Muscle of arm (tissue), 12 donors: ENCODE results near the gene KIAA1614. TPM values are rescaled to one million over a fixed set of nuclear protein-coding genes. Genes with fewer than 3 reads are reported as not detected.
A peak's percentile ranks its signal among the peaks of the same experiment; 100 is the strongest.

Experiments used
- DNase-seq: peaks from one replicate; pipeline ENCODE4 v3.0.0-alpha.2; 2013
- polyA plus RNA-seq, 12 donors: library from polyadenylated mRNA; unstranded; fragments of 120-200 nt; gene quantifications; one replicate each; pipeline ENCODE4 v1.2.1, GENCODE V29; 2013; ENCODE audit not compliant: insufficient read length in 12 of 12

Gene KIAA1614
- polyA plus RNA-seq, 12 donors: 6.8 to 22.5 (median 9.3) TPM; not detected in 1

DNA sequence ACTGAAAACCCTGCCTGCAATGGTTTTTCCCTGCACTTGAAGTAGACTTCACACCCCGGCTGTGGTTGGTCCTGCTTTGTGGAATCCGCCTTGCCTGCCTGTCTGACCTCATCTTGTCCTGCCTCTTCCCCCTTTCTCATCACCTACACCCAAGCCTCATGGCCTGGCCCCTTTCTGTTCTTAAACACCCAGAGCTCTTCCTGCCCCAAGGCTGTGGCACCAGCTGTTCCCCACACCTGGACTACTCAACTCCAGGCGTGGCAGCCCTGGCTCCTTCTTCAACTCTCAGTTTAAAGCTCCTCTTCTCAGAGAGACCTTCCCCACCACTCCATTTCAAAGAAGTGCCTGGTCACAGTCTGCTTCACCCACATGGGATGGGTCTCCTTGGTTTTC, 27.0 kb downstream of the KIAA1614 start:
- DNase-seq: no peak

DNA sequence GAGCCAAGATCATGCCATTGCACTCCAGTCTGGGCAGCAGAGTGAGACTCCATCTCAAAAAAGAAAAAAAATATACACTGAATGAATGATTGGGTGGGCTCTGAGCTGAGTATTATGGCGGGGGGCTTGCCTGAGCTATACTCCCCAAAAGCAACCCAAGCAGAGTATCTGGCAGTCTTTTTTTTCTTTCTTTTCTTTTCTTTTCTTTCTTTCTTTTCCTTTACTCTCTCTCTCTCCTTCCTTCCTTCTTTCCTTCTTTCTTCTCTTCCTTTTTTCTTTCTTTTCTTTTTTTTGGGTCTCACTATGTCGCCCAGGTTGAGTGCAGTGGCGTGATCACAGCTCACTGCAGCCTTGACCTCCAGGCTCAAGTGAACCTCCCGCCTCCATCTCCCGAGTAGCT, 27.7 kb downstream of the KIAA1614 start:
- no peak for DNase-seq

DNA sequence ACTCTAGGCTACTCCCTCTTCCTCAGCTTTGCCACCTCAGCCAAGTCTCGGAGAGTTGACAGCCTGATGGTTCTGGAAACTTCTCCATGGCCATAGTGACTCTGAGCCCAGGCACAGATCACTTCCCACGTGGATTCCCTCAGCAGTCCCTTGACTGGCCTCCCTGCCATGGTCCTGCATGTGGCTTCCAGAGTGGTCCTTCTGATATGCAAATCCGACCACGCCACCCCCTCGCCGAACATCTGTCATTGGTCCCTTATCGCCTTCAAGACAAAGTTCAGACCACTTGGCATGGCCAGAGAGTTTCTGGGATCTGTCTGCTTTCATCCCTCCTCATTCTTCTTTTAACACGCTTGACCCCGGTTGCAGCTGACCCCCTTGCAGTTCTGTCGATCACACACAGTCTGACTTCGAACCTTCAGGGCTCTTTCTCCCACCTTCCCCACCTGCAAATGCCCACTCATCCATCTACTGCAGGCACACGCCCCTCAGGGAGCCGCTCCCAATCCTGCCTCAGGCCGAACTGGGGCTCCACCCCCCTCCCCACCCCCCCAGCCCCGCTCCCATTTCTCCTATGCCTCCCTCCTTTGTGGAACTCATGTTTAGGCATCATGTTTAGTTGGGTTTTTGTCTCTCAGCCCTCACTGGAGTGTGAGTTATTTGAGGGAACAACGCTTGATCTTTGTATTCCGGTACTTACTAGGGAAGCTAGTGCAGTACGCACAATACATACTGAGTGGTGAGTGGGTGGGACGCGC, 29.0 kb downstream of the KIAA1614 start:
- DNase-seq: no peak

DNA sequence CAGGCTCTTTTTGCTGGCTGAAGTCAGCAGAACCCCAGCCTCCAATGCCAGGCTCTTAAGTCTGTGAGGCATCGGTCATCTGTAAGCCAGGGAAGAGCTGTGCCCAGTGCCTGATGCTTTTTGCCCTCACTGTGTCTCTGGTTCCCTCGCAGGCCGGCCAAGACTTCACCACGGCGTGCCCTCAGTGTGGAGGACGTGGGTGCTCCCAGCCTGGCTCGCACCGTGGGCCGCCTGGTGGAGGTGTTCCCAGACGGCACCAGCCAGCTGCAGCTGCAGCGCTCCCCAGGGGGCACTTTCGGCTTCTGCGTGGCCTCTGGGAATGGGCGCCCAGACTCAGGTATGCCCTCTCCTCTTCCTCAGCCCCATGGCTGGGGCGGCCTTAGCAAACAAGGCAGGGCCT, 32.5 kb downstream of the KIAA1614 start:
- DNase-seq: no peak

DNA sequence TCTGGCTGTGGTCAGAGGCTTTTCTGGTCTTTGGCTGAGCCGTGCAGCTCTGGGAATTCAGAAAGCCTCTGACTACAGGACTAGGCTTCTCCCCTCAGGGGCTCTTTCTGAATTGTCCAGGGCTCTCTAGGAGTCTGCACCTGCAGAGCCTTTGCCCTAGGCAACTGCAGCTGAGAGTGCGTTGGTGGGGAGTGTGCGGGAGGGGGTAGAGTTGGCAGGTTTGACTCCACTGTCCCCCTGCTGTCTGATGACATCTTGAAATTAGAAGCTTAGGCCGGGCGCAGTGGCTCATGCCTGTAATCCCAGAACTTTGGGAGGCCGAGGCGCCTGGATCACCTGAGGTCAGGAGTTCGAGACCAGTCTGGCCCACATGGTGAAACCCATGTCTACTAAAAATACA, 32.9 kb downstream of the KIAA1614 start:
- no peak for DNase-seq

DNA sequence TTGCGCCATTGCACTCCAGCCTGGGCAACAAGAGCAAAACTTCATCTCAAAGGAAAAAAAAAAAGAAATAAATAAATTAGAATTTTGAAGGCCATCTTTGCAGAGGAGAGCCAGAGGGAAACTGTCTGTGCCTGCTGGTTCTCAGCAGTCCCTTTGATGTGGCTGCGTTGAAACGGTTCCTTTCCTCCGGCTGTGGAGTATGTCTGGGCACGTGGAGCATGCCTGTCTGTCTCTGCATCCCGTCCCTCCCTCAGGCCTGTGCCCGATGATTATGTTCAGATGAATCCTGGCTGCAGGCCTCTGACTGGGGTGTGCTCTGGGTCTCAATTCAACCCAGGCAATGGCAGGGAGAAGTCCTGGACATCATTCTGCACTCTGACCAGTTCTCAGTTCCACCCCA, 33.4 kb downstream of the KIAA1614 start:
- DNase-seq: no peak

DNA sequence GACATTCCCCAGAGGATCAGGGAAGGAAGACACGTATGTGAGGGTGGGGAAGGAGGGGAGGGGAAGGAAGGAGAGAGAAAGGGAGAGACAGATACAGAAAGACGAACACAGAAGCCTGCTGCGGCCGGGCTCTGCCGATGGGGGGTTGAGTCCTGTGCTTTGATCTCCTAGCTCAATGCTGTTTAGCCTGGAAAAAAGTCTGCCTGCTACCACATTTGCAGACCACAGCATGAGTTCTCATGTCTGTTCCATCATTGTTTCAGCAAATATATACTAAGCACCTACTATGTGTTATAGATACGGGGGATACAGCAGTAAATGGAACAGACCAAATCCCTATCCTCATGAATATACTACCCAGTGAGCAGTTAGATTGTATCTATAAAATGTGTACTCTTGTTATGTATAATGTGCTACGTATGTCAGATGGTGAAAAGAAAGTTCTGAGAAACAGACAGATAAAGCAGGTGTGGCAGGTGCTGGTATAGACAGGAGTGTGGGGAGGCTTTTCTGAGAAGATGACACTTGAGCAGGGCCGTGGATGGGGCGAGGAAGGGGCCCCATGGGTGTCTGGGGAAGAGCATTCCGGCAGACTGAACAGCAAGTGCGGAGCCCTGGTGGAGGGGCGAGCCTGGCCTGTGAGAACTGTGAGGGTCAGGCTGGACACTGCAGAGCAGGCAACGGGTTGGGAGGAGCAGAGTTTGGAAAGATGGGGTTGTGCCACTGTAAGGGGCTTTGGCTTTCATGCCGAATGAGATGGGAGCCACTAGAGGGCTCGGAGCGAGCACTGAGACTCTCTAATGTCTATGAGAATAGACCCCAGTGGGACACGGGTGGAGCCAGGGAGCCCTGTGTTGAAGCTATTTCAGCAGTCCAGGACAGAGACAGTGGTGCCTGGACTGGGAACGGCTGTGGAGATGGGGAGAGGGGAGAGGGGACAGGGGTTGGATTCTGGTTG, 34.1 kb downstream of the KIAA1614 start:
- DNase-seq: no peak

DNA sequence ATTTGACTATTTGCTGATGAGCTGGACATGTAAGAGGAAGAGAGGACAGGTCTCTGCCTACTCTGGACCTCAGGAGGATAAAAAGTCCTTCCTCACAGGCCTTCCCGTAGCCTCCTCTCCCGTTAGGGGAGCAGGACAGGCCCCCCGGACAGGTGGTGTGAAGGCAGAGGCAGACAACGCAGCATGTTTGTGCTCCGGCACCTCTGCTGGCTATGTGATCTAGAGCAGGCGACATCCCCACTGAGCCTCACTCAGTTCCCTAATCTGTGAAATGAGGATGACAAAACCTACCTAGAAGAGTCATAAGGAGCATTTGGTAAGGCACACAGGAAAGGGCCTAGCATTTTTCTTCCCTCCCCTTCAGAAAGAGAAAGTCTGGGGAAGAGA, 34.8 kb downstream of the KIAA1614 start:
- no peak for DNase-seq

DNA sequence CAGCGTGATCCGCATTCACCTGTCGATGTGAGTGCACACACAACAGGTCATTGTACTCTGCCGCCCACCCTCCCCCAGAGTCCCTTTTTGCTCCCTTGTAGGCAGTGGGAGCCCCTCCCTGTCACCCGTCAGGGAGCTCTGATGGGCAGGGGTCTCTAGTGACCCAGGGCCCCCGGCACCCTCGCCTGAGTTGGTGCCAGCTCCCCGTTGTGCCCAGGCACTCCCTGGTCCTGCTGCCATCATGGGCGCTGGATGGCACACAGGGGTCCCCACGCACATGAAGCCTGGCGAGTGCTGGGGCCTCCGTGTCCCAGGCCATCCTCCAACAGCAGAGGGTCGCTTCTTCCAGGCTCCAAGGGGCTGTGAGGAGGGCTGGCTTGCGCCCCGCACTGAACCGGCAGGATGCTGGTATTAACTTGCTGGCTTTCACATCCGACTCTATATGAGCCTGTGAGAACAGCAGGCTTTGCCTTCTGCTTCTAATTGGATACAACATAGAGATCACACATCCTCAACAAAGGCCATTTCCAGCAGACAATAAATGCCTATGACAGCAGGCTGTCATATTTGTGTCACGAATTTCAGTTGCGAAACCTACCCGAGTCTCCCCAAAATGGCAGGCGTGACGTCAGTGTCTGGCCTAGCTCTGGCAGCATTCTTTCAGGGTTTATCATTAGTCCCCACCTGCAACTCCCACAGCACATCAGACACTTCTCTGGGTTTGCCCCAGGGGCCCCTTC, 35.4 kb downstream of the KIAA1614 start:
- no peak for DNase-seq

DNA sequence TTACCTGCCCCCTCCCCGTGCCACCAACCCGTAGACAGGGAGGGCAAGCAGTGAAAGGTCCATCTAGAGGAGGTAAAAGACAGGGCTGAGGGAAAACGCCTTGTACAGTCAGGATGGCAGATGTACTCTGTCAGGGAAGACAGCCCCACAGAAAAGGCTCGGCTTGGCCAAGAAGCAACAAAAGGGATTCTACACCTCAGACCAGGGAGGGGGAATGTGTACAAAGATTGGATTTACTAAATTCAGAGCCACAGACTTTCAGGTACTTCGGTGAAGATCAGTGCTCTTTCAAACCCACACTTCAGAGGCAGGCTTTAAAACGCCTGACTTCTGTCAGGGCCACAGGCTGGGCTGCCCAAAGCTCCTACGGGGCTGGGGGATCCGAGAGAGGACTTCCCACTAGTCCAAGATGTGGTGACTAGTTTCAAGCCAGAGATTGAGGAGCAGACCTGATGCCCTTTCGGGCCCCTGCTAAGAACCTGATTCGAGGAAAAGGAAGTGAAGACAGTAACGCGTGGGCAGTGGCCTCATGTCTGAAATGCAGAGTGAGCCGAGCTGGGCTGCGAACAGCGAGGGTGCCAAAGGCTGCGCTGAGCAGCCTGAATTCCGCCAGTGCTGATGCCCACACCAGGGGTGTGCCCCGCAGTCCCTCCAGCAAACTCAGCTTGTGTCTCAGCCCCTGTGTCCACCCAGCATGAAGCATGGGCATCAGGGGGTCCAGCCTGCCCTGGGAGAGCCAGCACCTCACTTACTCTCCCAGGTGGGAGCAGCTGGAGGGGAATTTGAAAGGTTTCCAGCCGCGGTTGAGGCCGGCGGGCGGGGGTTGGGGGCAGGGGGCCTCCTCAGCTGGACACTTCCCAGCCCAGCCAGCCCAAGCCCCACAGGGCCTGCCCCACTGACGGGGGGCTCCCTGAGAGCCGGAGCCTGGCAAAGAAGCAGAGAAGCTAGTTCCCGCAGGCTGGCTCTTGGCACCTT, 36.2 kb downstream of the KIAA1614 start:
- no peak for DNase-seq

DNA sequence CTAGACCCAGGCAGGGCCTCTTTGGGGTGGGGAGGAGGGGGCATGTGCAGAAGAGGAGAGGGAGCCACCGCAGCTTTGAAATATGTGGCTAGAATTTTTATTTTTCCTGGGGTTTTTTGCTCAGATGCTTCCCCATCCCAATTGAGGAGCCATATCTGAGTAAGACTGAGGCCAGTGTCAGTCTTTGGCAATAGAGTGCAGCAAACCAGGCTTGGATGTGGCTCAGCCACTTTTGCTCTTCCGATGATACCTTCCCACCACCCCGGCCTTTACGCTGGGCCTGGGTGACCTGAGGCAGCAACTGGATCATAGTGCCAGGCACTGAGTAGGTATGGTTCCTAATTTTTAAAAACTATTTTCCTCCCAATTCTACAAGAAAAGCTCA, 36.9 kb downstream of the KIAA1614 start:
- no peak for DNase-seq

DNA sequence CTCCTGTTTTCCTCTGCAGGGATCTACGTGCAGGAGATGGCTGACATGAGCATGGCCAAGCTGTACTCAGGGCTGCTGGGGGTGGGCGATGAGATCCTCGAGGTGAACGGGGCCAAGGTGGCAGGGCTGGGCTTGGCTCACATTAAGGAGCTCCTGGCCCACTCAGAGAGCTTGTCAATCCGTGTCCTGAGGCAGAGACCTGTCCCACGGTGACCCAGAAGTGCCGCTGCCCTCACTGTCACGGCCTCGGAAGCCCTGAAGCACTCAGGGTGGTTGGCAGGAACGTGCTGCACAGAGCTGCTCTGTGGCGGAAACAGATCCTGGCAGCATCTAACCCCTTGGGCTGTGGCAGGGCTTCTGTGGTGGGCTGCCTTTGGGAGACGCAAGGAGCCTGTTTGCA, 37.6 kb downstream of the KIAA1614 start:
- no peak for DNase-seq

DNA sequence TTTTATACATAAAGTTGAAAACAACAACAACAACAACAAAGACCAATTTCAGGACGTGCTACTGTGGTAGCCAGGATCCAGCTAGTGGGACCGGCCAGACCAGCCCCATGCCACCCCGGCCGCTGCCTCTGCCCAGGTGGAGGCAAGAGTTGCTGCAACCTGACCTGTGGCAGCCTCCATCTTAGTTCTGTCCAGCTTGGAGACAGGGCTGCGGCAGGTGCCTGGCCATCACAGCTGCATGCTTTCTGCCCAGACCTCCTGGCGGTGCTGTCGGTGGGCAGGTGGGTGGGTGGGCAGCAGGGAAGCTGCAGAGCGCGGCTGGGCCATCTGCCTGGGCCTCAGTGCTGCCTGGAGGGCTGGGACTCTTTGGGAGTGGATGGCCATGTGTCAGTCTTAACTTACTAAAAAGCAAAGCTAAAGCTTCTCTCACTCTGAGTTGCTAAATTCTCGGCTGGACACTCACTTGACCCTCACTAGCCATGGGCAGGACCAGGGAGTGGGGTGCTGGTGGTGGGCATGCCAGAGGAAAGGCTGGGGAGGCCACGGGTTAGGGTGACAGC, 38.6 kb downstream of the KIAA1614 start:
- no peak for DNase-seq

DNA sequence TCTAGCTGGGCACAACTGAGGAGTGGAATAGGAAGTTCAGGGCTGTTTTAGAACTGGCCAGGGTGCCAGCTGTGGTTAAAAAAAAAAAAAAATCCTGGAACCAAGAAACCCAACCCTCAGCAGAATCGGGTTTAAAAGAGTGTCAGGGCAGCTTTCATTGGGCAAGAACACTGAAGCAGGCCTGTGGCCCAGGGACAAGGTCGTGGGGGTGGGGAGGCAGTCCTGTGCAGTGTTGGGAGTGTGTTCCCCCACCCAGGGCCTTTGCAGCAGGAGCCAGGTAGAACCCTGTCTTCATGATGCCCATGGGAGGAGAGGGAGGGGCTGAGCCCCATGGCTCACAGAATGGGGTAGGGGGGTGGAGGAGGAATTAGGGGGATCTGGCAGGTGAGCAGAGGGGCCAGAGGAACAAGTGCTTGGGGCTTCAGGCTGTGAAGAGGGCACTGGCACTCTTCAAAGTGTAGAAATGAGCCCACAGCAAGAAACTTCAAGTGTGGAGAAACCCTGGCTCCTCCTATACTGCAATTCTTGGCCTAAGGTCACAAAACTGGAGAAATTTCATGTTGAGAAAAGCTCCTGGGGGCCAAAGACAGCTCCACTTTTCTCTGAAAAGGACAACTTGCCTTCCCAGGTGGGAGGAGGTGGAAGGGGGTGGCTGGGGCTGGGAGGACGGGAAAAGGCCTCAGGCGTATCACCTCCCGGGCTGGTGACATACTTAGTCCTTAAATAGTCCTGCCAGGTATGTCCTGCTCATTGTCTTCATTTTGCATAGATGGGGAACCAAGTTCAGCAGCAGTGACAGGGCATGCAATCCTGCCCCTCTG, 39.3 kb downstream of the KIAA1614 start:
- DNase-seq: no peak

DNA sequence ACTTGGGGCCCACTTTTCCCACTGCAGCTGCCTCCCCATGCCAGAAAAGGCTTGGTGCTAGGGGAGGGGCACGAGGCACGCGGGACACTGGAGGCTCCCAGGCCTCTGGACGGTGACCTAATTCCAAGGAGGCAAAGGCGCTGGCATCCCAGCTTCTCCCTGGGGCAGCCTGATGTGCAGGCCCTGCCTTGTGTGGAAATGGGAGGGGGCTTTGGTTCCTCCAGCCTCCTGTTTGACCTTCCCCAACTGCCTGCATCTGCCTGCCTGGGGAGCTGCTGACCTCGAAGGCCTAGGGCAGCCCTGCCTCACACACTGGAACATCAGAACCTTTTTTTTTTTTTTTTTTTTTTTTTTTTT, 39.9 kb downstream of the KIAA1614 start:
- no peak for DNase-seq

DNA sequence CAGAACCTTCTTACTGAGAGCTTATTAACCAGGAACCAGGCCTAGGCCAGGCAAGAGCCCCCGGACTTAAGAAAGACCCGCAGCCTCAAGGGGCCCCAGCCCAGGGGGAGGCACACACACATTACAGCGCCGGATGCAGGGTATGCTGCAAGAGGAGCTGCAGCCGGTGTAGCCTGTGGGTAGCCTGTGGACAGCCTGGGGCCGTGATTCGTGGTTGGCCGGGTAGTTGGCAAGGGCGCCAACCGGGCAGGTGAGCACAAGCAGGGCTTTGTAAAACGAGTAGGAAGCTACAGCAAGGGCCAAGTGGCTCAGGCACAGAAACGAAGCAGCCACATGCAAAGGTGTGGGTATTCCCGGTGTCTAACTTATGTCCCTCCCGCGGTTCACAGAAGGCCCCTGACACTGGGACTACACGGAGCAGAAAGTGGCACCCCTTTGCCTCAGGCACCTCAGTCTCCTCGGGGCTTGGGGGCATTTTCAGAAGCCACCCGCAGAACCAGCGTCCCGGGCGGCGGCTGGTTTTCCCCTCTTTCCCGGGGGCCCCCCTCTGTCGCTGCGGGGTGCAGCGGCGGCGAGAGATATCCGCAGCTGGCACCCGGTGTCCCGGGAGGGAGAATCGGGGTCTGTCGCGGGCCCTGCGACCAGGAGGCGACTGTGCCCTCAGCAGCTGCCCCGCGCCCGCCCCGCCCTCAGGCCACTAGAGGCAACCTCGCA, 40.8 kb downstream of the KIAA1614 start:
- DNase-seq: no peak

DNA sequence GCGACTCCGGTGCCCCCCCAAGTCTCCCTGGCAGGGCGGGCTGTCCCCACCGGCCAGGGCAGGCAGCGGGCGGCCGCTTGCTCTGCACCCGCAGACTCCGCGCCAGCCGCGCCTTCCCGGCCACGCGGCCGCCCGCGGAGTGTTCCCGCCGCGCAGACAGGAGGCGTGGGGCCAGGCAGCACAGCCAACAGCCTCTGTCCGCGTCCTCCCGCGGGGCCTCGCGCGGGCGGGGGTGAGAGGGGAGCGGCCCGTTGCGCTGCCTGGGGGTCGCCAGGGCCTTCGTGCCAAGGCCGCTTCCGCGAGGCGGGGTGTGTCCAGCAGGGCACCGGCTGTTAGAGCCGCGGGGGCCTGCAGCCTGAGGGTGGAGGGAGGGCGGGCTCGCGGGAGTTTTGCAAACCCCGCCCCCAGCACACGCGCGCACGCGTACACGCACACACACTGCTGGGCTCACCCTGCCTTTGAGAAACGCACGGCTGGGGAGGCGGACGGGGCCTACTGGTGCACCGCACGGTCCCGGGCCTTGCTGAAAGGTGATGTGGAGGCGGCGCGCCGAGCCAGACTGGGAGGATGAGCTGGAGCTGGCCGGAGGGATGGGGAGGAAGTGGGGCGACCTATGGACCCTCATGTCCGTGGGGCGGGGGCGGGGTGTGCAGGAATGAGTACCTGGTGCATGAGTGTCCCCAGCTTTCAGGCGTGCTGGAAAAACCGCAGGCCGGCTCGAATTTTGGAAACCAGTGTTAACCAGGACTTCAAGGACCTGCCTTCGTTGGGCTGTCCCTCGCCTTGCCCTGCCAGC, 41.5 kb downstream of the KIAA1614 start:
- peak; percentile 69 for DNase-seq

DNA sequence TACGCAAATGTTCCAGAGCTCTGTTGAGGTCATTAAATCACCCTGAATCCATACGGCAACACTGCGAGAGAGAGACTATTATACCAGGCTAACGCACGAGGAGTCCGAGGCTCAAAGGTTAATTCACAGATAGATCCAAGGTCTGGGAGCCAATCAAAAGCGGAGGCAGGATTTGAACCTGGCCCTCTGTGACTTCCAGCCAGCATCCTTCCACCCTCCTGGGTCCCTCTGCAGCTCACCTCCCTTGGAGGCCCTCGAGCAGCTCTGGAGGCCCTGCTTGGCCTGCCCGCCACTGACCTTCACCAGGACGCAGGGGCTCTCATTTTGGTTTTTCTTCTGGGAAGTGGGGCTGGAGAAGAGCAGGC, 42.1 kb downstream of the KIAA1614 start:
- DNase-seq: peak; percentile 34
